NOMO-1 treated with dmso at 0.1 percent for 144 hours (cell line): ENCODE data around the gene MAGEF1.

ENCODE experiments used
- DNase-seq: peaks from one replicate; lab custom pipeline; 2025; ENCODE audit not compliant: unreplicated experiment; lab: John Stamatoyannopoulos, UW

MAGEF1 gene

GRCh38 chr3:184711493-184712247 is at the start of gene MAGEF1:
TSS of gene MAGEF1 (minus strand) at chr3:184712064. CDS start at chr3:184711821, 243 bp downstream.
- peak; percentile 96 for DNase-seq

- DNase-seq: no peak
Observed at GRCh38 chr3:184761075-184761841, 49.4 kb upstream of the MAGEF1 start.

GRCh38 chr3:184760337-184761074 is 48.6 kb upstream of the MAGEF1 start:
- DNase-seq: no peak

GRCh38 chr3:184759666-184760200 is 47.9 kb upstream of the MAGEF1 start:
- no peak for DNase-seq

GRCh38 chr3:184758056-184758455 is 46.2 kb upstream of the MAGEF1 start:
- no peak for DNase-seq

- no peak for DNase-seq
Observed at GRCh38 chr3:184757022-184757651, 45.3 kb upstream of the MAGEF1 start.

- DNase-seq: no peak
Observed at GRCh38 chr3:184756151-184757021, 44.5 kb upstream of the MAGEF1 start.

GRCh38 chr3:184755315-184755731 is 43.5 kb upstream of the MAGEF1 start:
- no peak for DNase-seq

- DNase-seq: no peak
Observed at GRCh38 chr3:184752361-184752760, 40.5 kb upstream of the MAGEF1 start.

GRCh38 chr3:184751204-184752040 is 39.6 kb upstream of the MAGEF1 start:
- DNase-seq: no peak

GRCh38 chr3:184750349-184751083 is 38.7 kb upstream of the MAGEF1 start:
- DNase-seq: no peak

- DNase-seq: no peak
Observed at GRCh38 chr3:184749168-184749744, 37.4 kb upstream of the MAGEF1 start.

GRCh38 chr3:184748219-184749135 is 36.6 kb upstream of the MAGEF1 start:
- peak; percentile 36 for DNase-seq

- no peak for DNase-seq
Observed at GRCh38 chr3:184746131-184747120, 34.6 kb upstream of the MAGEF1 start.

GRCh38 chr3:184745526-184745925 is 33.7 kb upstream of the MAGEF1 start:
- DNase-seq: no peak

GRCh38 chr3:184743248-184743647 is 31.4 kb upstream of the MAGEF1 start:
- no peak for DNase-seq
